Measurements from ENCODE around the gene APC.

Gene APC

DNA sequence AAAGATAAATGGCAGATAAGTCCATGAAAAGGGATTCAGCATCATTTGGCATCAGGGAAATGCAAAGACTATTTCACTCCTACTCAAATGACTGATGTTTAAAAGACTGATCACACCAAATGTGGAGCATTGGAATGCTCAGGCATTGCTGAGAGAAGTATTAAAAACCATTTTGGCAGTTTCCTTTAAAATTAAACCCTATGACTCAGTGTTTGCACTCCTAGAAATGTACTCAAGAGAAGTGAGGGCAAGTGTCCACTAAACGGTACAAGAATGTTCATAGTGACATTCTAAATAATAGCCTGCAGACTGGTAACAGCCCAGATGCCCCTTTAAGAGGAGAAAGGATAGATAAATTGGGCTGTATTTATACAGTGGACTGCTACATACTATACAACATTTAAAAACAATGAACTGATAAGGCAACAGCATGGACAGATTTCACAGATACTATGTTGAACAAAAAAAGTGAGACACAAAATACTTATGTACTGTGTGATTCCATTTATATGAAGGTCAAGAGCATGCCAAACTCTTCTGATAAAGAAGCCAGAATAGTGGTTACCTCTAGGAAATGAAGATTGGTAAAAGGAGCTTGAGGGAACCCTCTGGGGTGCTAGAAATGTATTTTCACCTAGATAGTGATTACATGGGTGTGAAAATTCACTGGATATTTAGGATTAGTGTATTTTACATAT is 24.6 kb downstream of the APC start:
- Histone ChIP-seq H3K4me1 (no peaks in the 10 kb centered on the region), H3K27me3 (ENCODE audit: control insufficient read depth, insufficient read depth, low read length) (no peaks in the 10 kb centered on the region), H3K4me2 (ENCODE audit: low read length) (no peak overlapping the region), H3K9me3 (ENCODE audit: control insufficient read depth, low read length) (no peaks in the 10 kb centered on the region), H3K9ac (no peak overlapping the region), H3K79me2 (peaks cover 6% of the 10 kb centered on the region), H3K4me3 (ENCODE audit: low read depth, low read length) (no peak overlapping the region), H3K27ac (no peak overlapping the region), H3K36me3 (ENCODE audit: control insufficient read depth, insufficient read depth, low read length) (no peaks in the 10 kb centered on the region), H2AFZ (no peak overlapping the region)
- TF ChIP-seq, protein P1, sequence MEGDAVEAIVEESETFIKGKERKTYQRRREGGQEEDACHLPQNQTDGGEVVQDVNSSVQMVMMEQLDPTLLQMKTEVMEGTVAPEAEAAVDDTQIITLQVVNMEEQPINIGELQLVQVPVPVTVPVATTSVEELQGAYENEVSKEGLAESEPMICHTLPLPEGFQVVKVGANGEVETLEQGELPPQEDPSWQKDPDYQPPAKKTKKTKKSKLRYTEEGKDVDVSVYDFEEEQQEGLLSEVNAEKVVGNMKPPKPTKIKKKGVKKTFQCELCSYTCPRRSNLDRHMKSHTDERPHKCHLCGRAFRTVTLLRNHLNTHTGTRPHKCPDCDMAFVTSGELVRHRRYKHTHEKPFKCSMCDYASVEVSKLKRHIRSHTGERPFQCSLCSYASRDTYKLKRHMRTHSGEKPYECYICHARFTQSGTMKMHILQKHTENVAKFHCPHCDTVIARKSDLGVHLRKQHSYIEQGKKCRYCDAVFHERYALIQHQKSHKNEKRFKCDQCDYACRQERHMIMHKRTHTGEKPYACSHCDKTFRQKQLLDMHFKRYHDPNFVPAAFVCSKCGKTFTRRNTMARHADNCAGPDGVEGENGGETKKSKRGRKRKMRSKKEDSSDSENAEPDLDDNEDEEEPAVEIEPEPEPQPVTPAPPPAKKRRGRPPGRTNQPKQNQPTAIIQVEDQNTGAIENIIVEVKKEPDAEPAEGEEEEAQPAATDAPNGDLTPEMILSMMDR (IDR thresholded peaks at IDR 0.05): no peak

DNA sequence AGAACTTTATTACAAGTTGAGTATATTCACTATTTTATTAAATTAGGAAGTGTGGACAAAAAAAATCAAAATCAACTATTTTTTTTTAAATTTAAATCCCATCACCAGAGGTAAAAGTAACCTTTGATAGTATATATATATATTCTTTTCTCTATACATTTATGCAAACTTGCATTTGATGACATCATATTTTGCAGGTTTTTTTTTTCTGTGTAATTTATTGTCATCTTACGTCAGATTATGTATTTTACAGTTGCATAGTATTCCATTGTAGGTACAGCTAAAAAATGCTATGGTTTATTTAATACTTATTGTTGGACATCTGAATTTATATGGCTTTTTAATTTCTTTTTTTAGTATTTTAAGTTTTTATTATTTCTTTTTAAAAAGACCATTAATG is 25.5 kb downstream of the APC start:
- Histone ChIP-seq H3K36me3 (ENCODE audit: control insufficient read depth, insufficient read depth, low read length) (no peaks in the 10 kb centered on the region), H2AFZ (no peak overlapping the region), H3K9ac (no peak overlapping the region), H3K4me3 (ENCODE audit: low read depth, low read length) (no peak overlapping the region), H3K9me3 (ENCODE audit: control insufficient read depth, low read length) (no peaks in the 10 kb centered on the region), H3K4me2 (ENCODE audit: low read length) (no peak overlapping the region), H3K27me3 (ENCODE audit: control insufficient read depth, insufficient read depth, low read length) (no peaks in the 10 kb centered on the region), H3K79me2 (peaks cover 4% of the 10 kb centered on the region), H3K27ac (no peak overlapping the region), H3K4me1 (no peaks in the 10 kb centered on the region)
- TF ChIP-seq, protein P1 (IDR thresholded peaks at IDR 0.05): no peak

DNA sequence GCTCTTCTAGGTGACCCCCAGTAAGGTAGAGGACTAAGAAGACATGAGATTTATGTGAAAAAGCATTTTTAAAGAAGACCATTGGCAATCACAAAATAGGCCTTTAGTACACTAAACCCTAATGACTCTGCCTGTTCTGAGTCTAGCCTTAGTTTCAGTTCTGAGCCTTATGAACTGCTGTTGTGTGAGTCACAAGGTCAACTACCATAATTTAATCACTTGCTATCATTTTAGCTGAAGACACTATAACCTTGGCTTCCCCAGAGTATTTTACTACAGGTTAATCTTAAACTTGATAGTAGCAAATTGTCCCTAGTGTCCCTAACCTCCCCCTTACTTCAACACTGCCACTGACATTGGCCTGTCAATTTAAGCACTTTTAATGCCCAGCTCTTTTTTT is 34.4 kb downstream of the APC start:
- no peak overlapping the region for H3K4me2 ChIP-seq (ENCODE audit: low read length)
- H3K27ac ChIP-seq: no peak overlapping the region
- no peaks in the 10 kb centered on the region for H3K36me3 ChIP-seq (ENCODE audit: control insufficient read depth, insufficient read depth, low read length)
- no peaks in the 10 kb centered on the region for H3K79me2 ChIP-seq
- H3K9me3 ChIP-seq (ENCODE audit: control insufficient read depth, low read length): no peaks in the 10 kb centered on the region
- TF ChIP-seq, protein P1 (IDR thresholded peaks at IDR 0.05): no peak
- no peak overlapping the region for H2AFZ ChIP-seq
- H3K4me1 ChIP-seq: no peaks in the 10 kb centered on the region
- no peak overlapping the region for H3K4me3 ChIP-seq (ENCODE audit: low read depth, low read length)
- no peak overlapping the region for H3K9ac ChIP-seq
- no peaks in the 10 kb centered on the region for H3K27me3 ChIP-seq (ENCODE audit: control insufficient read depth, insufficient read depth, low read length)

DNA sequence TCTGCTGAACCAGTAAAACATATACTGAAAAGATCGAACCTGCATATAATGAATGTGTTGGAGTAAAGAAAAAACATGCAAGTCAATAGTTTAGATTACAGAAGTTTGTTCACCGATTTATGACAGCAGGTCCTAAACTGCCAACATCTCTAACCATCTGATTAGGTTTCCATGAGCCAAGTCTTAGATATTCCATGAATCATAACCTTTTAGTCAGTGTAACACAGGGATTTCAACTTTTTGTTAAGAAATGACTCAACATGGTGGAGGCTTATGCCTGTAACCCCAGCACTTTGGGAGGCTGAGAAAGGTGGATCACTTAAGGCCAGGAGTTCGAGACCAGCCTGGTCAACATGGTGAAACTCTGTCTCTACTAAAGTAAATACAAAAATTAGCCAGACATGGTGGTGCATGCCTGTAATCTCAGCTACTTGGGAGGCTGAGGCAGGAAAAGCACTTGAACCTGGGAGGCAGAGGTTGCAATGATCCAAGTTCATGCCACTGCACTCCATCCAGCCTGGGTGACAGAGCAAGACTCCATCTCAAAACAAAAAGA is 38.7 kb downstream of the APC start:
- no peak overlapping the region for H2AFZ ChIP-seq
- no peaks in the 10 kb centered on the region for H3K27me3 ChIP-seq (ENCODE audit: control insufficient read depth, insufficient read depth, low read length)
- no peaks in the 10 kb centered on the region for H3K36me3 ChIP-seq (ENCODE audit: control insufficient read depth, insufficient read depth, low read length)
- no peaks in the 10 kb centered on the region for H3K79me2 ChIP-seq
- H3K9me3 ChIP-seq (ENCODE audit: control insufficient read depth, low read length): no peaks in the 10 kb centered on the region
- no peaks in the 10 kb centered on the region for H3K4me1 ChIP-seq
- TF ChIP-seq, protein P1 (IDR thresholded peaks at IDR 0.05): no peak
- H3K4me3 ChIP-seq (ENCODE audit: low read depth, low read length): no peak overlapping the region
- no peak overlapping the region for H3K4me2 ChIP-seq (ENCODE audit: low read length)
- H3K9ac ChIP-seq: no peak overlapping the region
- H3K27ac ChIP-seq: no peak overlapping the region

DNA sequence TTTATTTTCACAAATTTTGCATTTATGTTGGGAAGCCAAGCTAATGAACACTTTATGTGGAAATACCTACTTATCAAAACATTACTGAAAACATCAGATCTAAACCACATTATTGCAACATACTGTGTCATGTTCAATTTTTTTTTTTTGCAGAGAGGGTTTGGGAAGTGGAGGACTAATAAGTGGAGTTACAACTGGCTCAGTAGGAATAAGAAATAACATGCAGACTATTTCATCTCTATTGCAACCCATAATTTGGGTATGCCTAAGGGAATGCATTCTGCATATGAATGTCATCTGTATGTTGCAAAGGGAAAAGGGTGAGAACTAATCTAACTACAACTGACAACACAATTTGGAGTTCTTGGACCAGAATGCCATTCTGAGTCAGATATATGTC is 41.8 kb downstream of the APC start:
- no peaks in the 10 kb centered on the region for H3K4me1 ChIP-seq
- no peak overlapping the region for H3K27ac ChIP-seq
- no peaks in the 10 kb centered on the region for H3K79me2 ChIP-seq
- H3K9ac ChIP-seq: no peak overlapping the region
- H3K4me2 ChIP-seq (ENCODE audit: low read length): no peak overlapping the region
- TF ChIP-seq, protein P1 (IDR thresholded peaks at IDR 0.05): no peak
- H3K36me3 ChIP-seq (ENCODE audit: control insufficient read depth, insufficient read depth, low read length): no peaks in the 10 kb centered on the region
- no peaks in the 10 kb centered on the region for H3K9me3 ChIP-seq (ENCODE audit: control insufficient read depth, low read length)
- no peaks in the 10 kb centered on the region for H3K27me3 ChIP-seq (ENCODE audit: control insufficient read depth, insufficient read depth, low read length)
- H2AFZ ChIP-seq: no peak overlapping the region
- no peak overlapping the region for H3K4me3 ChIP-seq (ENCODE audit: low read depth, low read length)

Measured in parathyroid adenoma (tissue), 2 donors.